NB4 (cell line): ENCODE data around the gene EIF4G3.

Experiments used
- POLR2A ChIP-seq: IDR thresholded peaks from 2 replicates; pipeline ENCODE4 v1.6.1; 2011; ENCODE audit warnings: mild to moderate bottlenecking; ENCODE audit not compliant: insufficient read length; ENCODE audit errors: extremely low read depth
- TF ChIP-seq, protein P1 (sequence below): IDR thresholded peaks from one replicate; pipeline ENCODE4 v1.5.1; 2012; ENCODE audit warnings: low read depth, low read length

DNA sequence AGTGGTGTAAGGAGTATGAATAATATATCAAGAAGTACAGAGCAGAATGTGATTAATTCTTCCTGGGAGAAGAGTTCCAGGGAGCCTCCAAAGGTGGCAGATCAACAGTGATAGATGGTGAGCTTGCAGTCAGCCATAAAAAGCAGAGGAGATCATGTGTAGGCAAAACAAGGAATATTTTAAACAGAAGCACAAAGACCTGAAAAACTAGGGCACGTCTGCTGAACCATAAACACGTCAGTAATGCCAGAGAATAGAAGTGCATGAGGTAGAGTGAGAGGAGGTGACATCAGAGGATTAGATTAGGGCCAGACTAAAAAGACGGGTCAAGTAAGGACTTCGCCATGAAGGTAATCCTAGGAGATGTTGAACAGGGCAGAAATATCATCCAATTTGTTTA, 151.8 kb downstream of the EIF4G3 start:
- TF ChIP-seq, protein P1, sequence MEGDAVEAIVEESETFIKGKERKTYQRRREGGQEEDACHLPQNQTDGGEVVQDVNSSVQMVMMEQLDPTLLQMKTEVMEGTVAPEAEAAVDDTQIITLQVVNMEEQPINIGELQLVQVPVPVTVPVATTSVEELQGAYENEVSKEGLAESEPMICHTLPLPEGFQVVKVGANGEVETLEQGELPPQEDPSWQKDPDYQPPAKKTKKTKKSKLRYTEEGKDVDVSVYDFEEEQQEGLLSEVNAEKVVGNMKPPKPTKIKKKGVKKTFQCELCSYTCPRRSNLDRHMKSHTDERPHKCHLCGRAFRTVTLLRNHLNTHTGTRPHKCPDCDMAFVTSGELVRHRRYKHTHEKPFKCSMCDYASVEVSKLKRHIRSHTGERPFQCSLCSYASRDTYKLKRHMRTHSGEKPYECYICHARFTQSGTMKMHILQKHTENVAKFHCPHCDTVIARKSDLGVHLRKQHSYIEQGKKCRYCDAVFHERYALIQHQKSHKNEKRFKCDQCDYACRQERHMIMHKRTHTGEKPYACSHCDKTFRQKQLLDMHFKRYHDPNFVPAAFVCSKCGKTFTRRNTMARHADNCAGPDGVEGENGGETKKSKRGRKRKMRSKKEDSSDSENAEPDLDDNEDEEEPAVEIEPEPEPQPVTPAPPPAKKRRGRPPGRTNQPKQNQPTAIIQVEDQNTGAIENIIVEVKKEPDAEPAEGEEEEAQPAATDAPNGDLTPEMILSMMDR: no peak
- TF ChIP-seq POLR2A: no peak
